CD4-positive, alpha-beta T cell treated with Interleukin-17A for 4 hours (primary cell): ENCODE data around the gene NEGR1.

Experiments
- DNase-seq: peaks from one replicate; pipeline ENCODE4 v3.0.0-alpha.2; 2020; ENCODE audit warnings: mixed read lengths

Gene NEGR1

DNA sequence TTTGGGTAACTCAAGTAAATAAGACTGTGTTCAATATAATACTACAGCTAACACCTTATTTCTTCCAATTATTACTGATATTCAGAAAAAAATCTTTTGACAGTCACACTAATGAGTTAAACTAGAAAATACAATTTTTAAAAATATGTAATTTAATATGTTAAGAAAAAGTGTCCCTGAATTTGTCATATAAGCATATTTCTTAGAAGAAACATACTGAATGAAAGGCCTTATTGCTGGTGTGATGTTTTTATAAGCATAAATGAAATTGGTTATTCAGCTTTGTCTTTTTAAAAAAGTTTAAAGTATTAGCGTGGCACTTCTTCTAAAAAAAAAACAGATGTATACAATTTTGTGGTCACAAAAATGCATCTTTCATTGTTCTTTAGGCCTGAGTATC, 267.3 kb downstream of the NEGR1 start:
- DNase-seq, result no peak

DNA sequence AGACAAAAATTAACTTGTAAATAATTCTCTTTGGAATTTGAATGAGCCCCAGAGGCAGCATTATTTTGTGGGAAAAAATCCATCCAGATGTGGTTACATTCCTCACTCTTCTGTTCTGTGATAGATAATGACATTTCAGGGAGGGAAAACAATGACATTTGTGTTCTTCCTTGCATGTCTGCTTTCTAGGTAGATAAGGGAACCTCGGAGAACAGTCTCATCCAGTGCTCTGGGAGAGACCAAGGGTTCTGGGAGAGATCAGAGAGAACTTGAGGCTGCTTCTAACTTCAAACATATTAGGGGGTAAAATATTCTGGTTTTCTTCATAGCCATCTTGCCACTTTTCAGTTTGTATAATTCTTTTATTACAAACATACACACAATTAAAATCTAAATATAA, 269.2 kb downstream of the NEGR1 start:
- DNase-seq, result no peak

DNA sequence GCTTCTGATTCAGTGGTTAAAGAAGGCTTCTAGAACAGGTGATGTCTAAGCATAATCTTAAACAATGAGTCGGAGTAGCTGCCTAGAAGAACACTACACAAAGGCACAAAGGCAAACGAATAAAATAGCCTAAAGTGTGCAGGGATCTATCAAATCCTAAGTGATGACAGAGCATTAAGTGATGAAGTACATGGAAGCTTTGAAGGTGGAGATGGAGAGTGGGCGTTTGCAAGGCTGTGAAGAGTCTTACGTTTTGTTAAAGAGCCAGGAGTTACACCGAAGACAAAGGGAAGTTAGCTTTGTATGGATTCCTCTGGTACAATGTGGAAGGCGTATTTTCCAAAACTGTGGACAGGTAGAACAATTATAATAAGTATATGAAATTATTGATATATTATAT, 270.6 kb downstream of the NEGR1 start:
- DNase-seq, result no peak

DNA sequence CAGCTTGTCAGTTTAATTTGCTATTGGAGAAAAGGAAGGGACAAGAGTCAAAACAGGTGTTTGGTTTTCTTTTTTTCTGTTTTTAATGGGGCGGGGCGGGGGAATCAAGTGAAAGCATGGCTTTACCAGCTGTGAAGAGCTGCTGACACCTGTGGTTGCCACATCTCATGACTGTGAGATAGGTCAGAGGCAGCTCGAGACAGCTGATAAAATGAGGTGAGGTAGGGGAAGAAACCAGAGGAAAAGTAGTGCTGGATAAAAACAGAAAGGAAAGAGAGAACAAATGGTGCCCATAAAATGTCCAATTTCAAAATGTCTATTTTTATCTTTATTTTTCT, 272.3 kb downstream of the NEGR1 start:
- no peak for DNase-seq

DNA sequence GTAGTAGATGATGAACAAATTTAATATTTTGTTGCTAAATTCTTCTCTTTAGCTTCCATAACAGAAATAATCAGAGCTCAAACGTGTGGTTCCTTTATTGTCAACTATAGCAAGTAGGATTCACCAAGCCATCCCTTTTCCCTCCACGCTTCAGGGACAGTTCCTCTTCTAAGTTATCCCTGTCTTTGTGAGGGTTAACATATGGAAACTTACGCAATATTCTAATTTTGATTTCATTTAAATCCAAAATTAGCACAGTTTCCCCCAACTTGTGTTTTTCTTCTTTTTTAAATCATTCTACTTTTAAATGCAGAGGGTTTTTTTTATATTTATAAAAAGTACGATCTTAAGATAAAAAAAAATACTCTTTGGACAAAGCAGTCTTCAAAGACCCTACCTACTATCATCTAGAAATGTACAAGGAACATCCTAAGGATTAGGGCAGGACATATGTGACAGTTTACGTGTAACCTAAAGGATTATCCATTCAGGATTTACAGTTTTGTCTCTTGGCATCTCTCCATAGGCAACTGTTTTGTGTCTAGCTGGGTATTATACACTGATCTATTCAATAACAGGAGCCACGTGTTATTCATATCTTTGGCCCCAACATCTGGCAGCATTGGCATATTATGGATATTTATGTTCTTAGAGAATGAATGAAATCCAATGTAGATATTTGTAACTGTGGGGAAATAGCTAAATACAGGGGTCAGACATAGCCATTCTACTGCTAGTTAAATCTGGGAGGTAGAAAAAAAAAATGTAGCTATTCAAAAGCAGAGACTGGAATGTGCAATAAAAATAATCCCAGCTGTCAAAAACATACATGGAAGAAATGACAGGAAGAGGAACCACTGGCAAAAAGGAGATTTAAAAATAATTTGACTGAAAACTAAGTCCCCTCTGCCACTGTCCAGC, 272.9 kb downstream of the NEGR1 start:
- DNase-seq, result no peak

DNA sequence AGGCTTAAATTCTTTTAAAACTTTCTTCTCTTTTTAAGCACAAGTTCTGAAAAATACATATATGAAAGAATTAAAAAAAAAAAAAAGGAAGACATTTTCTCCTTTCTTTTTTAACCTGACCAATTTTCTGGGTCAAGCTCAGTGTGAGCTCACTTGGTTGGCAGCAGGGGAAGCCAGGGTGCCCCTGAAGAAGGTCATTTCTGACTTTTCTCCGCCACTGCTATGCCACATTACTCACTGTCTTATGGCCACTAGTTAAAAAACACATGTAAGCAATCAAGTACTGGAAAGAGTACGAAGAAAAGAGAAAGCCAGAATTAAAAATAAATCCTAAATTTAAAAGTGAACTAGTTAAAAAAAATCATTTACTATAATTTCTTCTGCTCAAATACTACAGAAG, 275.0 kb downstream of the NEGR1 start:
- DNase-seq, result no peak

DNA sequence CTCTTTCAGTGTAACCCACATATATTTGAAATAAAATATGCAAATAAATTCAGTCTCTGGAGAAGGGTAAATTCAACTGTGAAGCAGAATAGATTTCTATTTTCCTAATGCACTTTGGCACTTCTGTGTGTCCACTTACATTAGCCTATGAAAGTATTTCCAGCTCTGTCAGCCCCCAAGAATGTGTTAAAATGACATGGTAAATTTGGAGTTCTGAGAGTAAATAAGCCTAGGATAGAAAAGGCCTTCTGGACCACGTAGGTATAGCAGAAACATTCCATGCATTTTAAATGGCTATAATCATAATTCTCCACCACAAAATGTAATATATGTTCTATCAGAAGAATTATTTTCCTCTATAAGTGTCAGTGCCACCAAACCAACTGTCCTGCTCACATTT, 276.2 kb downstream of the NEGR1 start:
- no peak for DNase-seq

DNA sequence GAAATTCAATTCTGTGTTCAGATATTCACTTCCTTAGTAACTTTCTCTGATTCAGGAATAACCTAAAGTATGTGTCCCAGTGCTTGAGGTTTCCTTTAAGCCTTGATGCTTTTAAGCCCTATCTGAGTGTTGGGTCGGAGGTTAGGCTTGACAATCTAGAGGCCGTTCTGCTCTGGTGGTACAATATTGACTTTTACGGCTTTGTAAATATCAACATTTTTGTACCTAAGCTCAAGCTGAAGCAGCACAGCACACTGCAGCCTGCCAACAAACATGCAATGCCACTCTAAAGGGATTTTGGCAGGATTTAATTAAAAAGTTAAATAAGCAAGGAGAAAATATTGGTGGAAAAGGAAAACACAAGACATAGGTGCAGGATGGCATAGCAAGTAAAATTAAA, 279.2 kb downstream of the NEGR1 start:
- DNase-seq, result no peak

DNA sequence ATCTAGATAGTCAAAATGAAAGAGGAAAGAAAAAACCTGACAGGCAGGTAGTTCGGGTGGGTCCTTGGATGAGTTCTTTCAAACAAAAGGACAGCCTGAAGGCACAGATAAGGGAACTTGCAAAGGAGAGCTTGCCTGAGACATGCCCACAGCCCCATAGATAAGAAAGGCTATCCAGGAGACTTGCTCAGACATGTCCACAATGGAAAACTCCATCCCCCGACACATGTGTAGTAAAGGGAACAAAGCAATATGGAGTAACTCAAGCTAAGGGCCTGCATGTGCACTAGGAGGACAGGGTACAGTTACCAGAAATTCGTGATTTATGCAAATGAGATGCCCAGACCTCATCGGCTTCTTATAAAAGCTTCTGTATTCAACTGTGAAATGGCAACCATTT, 281.5 kb downstream of the NEGR1 start:
- no peak for DNase-seq

DNA sequence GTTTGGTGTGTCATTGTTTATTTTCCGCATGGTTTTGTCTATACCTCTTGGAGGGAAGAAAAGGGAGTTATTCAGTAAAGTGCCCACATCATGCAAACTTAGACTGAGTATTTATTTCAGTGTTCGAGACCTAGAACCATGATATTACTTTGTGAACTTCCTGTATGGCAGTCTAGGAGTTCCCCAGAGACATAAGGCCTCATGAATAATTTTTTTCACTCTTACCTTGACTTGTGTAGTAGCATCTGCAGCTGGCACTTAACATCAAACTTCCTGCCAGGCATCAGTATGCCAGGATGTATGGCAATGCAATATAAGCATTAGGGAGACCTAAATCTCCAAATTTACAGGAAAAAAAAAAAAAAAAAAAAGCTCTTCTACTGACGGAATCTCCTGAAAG, 287.7 kb downstream of the NEGR1 start:
- DNase-seq, result no peak

DNA sequence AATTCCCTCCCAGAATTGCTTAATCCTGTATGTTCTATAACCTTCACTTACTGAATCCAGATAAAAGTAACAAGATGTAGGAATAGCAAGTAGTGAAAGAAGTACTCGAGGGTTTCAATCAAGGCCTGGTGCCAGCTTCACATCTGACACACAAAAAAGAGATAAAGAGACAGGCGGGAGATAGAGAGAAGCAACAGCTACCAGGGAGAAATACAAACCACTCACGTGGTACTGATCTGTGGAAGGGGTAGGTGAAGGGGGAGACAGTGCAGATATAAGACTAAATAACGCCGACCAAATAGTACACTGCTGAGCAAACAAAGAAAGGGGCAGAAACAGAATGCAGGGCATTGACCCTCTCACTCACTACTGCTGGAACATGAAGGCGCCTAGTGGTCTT, 295.2 kb downstream of the NEGR1 start:
- DNase-seq, result no peak

DNA sequence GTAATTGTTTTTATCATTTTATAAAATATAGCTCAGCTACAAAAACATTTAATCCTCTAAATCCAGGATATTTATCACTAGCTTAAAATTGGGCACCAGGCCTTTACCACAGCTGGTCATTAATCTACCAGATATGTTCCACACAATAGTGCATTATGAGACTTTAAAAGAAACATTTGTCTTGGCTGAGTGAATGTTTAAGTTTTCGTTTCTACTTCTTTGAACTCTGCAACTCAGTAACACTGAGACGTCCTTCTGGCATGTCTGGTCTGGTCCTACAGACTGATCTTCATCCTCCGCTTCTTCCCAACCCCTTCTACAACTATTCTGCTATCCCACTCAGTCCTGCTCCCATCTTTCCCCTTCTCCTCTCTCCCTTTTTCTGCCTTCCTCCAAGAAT, 296.2 kb downstream of the NEGR1 start:
- no peak for DNase-seq

DNA sequence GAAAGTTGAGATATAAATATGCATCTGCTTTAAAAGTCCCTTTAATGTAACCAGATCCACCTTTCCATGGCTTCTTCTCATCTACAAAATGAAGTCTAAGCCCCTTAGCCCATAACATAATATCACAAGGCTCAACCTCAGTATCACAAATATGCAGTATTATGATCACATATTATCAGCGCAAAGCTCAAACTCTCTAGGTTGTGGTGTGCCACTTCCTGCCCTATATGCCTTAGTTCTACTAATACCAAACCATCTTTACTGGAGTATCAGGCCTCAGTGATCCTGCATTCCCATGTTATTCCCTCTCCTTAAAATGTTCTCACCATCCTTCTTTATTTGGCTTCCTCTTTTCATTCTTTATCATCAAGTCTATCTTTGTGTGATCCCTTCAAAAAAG, 301.8 kb downstream of the NEGR1 start:
- no peak for DNase-seq

DNA sequence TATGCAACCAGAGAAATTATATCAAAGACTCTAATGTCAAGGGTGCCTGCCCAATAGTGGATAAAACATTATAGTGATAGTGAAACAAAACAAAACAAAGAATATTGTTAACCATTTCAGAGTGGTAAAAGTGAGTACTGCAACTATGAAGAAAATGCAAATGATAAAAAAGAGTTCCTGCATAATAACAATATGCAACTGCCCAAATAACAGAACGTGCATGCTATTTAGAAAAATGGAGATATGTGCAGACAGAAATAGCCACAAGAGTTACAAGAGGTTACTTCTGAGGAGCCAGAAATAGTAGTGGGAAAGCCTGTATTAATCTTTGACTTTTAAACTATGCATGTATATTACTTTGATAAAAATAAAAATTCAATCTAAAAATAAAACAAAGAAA, 302.5 kb downstream of the NEGR1 start:
- no peak for DNase-seq

DNA sequence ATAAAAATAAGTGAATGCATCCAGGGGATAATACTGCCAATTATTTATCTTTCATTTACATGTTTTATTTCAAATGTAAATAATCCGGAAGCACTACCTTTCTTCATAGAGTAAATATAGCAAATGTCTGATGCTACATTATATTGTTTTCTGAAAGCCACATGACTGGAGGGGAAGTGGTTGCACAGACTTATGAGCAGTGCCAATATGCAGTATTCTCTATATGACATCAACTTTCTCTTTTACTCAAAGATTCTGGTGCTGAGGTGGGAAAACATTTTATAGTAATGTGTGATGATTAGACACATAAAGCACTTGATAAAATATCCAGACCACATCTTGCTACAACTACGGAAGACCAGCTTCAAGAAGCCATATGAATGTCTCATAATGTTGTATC, 314.7 kb downstream of the NEGR1 start:
- DNase-seq, result no peak

DNA sequence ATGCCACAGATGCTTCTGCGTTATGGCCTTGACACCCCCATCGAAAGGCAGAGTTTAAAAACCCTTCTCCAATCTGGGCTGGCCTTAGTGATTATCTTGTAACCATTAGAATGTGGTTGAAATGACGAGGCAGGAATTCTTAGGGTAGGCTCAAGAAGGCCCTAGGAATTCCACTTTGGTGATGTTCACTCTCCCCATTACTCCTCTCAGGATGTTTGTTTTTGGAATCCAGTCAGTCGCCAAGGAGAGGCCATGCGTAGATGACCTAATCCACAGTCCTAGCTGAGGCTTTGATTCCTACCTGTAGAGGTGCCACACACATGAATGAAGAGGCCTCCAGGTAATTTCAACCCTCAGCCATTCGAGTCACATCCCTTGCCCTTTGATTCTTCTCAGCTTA, 318.2 kb downstream of the NEGR1 start:
- no peak for DNase-seq

DNA sequence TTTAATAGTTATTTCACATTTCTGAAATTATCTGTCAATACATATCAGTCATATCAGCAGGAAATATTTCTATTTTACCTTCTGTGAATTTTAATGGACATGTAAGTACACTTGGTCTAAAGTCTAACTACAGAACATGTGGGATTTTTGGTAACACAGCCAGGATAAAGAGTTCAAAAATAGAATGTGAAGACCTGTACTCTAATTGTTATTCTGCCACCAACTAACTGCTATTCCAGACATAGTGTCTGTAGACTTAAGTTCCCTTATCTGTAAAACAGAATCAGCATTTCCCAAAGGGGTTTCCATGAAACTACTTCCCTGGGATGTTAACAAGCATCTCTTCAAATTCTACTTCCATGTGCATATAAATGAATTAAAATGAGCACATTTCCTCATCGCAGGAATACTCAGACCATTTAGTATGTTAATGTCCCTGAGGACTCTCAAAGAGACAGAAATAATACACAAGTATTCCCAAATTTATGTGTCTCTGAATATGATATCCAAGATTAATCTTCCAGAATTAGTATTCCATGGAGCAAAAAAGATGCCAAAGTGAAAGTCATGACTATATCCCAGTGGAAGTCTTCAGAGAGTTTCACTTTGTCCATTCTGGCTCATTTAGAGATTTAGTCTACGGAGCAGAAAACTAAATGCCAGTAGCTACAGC, 325.6 kb downstream of the NEGR1 start:
- no peak for DNase-seq

DNA sequence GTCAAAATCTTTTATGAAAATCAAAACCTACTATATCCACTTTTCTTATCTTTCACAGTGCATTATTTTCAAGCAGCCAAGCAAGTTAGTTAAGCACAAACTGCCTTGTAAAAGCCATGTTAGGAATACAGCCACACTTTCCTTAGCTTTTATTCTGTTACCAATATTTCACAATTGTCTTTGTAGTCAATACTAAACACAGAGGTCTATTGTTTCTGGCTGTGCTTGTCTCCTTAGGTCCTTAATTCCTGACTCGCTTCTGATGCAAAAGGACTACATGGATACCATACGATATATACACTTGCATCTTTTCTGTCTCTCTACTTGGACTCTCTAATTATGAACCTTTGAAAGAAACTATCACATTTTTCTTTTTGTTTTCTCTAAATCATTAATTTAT, 331.8 kb downstream of the NEGR1 start:
- DNase-seq, result no peak

DNA sequence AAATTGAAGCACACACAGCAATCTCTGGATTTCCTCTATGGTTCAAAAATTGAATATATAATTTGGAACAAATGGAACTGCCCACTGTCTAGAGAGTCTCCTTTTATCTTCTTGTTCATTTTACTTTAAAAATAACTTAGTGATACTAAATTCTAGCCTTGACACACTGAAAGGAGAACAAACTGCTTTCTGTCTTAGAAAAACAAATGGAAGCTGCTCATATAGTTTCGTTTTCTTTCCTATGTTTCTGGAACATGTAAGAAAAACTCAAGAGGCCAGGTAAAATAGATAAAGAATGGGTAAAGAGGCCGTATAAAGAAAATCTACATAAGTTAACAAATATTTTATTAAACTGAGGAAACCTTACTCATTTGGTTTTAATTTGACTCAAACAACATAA, 332.7 kb downstream of the NEGR1 start:
- no peak for DNase-seq

DNA sequence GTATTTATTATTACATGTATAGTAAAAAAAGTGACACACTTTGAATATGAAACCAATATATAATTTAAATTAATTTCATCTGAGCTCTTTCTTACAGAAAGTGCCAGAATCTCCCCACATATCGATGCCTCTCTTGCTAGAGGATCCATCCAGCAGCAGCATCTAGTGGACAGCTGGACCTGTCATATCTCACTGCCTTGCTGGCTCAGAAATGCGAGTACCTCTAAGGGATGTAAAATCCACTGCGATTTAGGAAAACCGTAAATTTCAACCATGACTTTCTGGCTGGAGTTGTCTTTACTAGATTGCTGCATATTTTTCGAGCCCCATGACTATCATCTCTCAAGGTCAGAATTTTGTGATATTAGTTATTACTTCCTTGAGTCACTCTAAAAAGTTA, 333.8 kb downstream of the NEGR1 start:
- no peak for DNase-seq

DNA sequence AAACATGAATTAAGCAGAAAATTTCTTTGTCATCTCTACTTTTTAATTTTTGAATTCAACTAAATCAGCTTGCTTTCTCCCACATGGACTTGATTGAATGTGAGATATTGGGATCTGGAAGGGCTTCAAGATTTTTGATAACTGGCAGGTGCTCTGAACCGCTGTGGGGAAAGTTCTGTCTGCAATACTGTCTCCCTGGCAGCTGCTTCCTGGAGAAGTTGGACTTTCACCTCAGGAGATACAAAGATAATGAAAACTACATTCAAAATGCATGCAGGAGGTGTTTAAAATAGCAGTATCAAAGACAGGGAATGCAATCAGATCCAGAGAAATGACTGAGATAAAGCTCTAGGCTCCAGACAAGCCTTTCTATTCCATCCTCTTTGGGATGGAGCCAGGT, 338.3 kb downstream of the NEGR1 start:
- DNase-seq, result no peak

DNA sequence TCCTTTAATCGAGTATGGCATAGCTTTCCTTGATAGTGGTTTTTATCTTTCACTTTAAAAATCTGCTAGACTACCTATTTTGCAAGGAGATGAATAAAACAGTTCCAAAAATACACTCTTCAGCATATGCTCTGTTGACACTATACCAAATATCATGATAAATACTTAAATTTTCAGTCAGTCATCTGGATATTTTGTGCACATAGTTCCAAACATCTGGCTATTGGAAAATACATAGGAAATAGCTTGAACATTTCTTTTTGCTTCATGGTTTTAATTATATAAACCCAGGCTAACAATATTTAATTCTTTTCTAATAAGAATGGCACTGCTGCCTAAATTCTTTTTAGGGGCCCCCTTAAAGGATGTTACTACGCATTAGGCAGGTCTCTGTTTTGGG, 342.1 kb downstream of the NEGR1 start:
- no peak for DNase-seq

DNA sequence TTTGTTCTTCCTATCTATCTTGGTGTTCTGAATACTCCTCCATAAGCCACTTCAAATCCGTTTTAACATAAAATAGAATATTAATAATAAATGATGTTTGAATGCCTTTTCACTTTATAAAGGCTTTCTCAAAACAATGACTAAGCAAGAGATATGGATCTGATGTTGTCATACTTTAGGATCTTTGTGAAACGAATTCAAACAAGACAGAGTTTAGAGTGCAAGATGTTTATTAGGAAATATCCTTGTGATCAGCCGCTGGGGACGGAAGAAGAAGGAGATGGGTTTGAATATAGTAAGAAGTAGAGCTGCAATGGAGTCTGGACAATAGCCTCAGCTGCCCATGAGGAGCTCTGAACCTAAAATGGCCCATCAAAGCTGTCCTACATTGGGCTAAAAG, 351.8 kb downstream of the NEGR1 start:
- no peak for DNase-seq

DNA sequence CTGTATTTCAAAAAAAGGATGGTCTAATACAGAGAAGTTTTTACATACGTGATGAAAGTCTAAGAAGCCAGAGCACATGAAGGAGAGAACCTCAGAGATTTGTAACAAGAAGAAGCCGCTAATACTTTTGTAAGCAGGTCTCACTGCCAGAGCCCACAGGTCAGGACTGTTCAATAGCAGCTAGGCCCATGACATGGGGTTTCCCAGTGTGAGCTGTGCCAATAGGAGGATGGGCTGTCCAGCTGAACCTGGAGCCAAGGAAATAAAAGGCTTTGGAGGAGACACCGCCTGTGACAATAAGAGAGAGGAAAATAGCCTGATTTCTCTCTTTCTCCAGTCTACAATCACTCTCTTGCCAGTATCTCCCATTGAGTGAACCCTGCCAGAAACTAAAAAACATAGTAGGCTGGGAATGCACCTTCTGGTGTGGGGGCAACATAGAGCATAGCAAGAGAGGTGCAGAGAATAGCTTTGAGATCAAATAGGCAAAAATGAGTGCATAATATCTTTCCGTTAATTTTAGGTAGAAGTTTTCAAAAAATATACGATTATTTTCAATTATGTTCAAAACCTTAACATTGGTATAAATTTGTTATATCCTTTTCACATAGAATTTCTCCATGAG, 360.3 kb downstream of the NEGR1 start:
- DNase-seq, result no peak
